Panc1 (cell line): ENCODE measurements around the gene TBC1D8B. TPM values are rescaled to one million over a fixed set of nuclear protein-coding genes. Genes with fewer than 3 reads are reported as not detected.

Experiments
- total RNA-seq: library from RNA; stranded (reverse); gene quantifications from one replicate; pipeline ENCODE4 v1.2.1, GENCODE V29; 2021; ENCODE audit not compliant: unreplicated experiment

TBC1D8B gene
- total RNA-seq, 1 experiment from 2014 or later = 8.9 TPM

Other genes starting within 250 kb of the TBC1D8B start
- gene RADX, start 190.7 kb upstream of the TBC1D8B start, total RNA-seq = 5.2 TPM
- gene RNF128, start 76.0 kb upstream of the TBC1D8B start, total RNA-seq = 5.0 TPM
- not detected for gene RIPPLY1, start 100.7 kb downstream of the TBC1D8B start, total RNA-seq
- gene CLDN2, start 117.7 kb downstream of the TBC1D8B start, total RNA-seq = 0.10 TPM
- 7.4 TPM for gene MORC4, start 197.5 kb downstream of the TBC1D8B start, total RNA-seq